ENCODE data around the gene TRIM10.

- no peak for TF ChIP-seq POLR2A (IDR thresholded peaks at IDR 0.05; ENCODE audit: low read length)
- TF ChIP-seq GATA1 (IDR thresholded peaks at IDR 0.05; ENCODE audit: low read depth, low read length): no peak
Measured at GRCh38 chr6:30163090-30163917, 2.3 kb upstream of the TRIM10 start, which contains the start of gene TRIM15.

Measured in erythroblast (primary cell).